ENCODE results near the gene TAF13.
"Not testable (repeated sequence)": the region's sequence is repeated elsewhere in the genome, so short reads cannot be mapped to it uniquely, and the experiment has no call there.

TAF13 gene

DNA sequence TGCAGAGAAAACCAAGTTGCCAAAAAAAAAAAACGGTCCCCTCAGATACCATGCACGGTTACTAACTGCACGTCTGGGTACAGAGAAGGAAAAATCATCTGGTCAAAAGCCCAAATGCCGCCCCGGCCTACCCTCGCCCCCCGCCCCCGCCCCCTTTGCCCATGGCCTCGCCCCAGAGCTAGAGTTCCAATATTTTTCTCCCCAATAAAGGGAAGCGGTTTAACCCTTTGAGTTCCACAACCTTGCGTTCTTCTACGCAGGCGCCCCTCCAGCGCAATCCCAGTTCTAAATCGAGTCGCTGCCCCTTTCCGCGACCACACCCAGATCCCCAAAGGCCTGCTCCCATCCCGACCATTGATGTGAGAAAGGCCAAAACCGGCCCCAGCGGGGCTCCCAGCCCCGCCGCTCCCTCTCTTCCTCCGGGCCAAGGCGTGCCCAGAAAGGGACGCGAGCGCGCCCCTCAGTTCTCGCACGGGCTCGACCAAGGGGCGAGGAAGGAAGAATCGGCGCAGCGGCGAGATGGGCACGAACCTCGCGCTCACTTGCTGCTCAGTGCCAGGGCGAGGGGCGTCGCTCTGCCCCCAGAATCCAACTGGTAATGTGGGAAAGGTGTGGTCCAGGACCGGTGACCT is 34.7 kb downstream of the TAF13 start:
- TF ChIP-seq, protein P1, sequence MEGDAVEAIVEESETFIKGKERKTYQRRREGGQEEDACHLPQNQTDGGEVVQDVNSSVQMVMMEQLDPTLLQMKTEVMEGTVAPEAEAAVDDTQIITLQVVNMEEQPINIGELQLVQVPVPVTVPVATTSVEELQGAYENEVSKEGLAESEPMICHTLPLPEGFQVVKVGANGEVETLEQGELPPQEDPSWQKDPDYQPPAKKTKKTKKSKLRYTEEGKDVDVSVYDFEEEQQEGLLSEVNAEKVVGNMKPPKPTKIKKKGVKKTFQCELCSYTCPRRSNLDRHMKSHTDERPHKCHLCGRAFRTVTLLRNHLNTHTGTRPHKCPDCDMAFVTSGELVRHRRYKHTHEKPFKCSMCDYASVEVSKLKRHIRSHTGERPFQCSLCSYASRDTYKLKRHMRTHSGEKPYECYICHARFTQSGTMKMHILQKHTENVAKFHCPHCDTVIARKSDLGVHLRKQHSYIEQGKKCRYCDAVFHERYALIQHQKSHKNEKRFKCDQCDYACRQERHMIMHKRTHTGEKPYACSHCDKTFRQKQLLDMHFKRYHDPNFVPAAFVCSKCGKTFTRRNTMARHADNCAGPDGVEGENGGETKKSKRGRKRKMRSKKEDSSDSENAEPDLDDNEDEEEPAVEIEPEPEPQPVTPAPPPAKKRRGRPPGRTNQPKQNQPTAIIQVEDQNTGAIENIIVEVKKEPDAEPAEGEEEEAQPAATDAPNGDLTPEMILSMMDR (IDR thresholded peaks at IDR 0.05; ENCODE audit: low read depth, low read length, poor library complexity, severe bottlenecking): peak; percentile 31
- TF ChIP-seq EZH2phosphoT487 (IDR thresholded peaks at IDR 0.05; ENCODE audit: borderline replicate concordance, low read length): no peak
- Histone ChIP-seq H3K27ac (ENCODE audit: low read depth, low read length) (peak overlapping the region; percentile 48), H3K9me3 (ENCODE audit: control insufficient read depth, insufficient read depth, low read length) (no peaks in the 10 kb centered on the region), H3K4me2 (ENCODE audit: low read length) (peak overlapping the region; percentile 85), H3K27me3 (ENCODE audit: control insufficient read depth, low read length) (no peaks in the 10 kb centered on the region), H4K20me1 (ENCODE audit: control insufficient read depth, insufficient read depth, low read depth, low read length) (no peaks in the 10 kb centered on the region), H3K9me2 (replicated peaks; ENCODE audit: control insufficient read depth, low read length) (no peaks in the 10 kb centered on the region), H3K4me1 (ENCODE audit: control insufficient read depth, low read length) (peaks cover 17% of the 10 kb centered on the region), H3K36me3 (ENCODE audit: control insufficient read depth, low read length) (0 out of 2 replicates have a peak, but pooled peaks cover 4% of the 10 kb centered on the region), H3F3A (ENCODE audit: control insufficient read depth, insufficient read depth) (peaks cover 3% of the 10 kb centered on the region; the same call in 1 of the 2 replicates), H3K4me3 (ENCODE audit: low read length) (peak overlapping the region; percentile 98), H3K79me2 (ENCODE audit: control insufficient read depth, low read length) (peaks cover 43% of the 10 kb centered on the region)

DNA sequence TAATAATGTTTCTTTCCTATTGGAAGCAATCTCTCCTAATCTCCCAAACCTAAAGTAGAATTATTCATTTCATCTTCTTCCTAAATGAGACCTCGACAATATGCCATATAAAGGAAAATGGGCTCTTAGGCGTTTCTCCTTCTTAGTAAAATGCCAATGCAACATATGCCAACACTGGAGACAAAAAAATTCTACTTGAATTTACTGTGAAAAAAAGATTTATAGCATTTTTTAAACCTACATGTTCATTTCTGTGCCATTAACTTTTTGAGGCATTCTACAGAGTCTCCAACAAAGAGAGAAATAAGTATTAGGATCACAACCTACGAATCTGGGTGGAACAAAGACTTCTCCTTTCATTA is 35.2 kb downstream of the TAF13 start:
- H3K4me1 ChIP-seq (ENCODE audit: control insufficient read depth, low read length): peaks cover 17% of the 10 kb centered on the region
- no peak overlapping the region for H3K27ac ChIP-seq (ENCODE audit: low read depth, low read length)
- H3K27me3 ChIP-seq (ENCODE audit: control insufficient read depth, low read length): no peaks in the 10 kb centered on the region
- TF ChIP-seq, protein P1 (IDR thresholded peaks at IDR 0.05; ENCODE audit: low read depth, low read length, poor library complexity, severe bottlenecking): no peak
- H3K9me2 ChIP-seq (replicated peaks; ENCODE audit: control insufficient read depth, low read length): no peaks in the 10 kb centered on the region
- peaks cover 48% of the 10 kb centered on the region for H3K79me2 ChIP-seq (ENCODE audit: control insufficient read depth, low read length)
- peak overlapping the region; percentile 85 for H3K4me2 ChIP-seq (ENCODE audit: low read length)
- H3K4me3 ChIP-seq (ENCODE audit: low read length): peak overlapping the region; percentile 98
- 0 out of 2 replicates have a peak, but pooled peaks cover 4% of the 10 kb centered on the region for H3K36me3 ChIP-seq (ENCODE audit: control insufficient read depth, low read length)
- H3F3A ChIP-seq (ENCODE audit: control insufficient read depth, insufficient read depth): peaks cover 3% of the 10 kb centered on the region; the same call in 1 of the 2 replicates
- H4K20me1 ChIP-seq (ENCODE audit: control insufficient read depth, insufficient read depth, low read depth, low read length): no peaks in the 10 kb centered on the region
- no peaks in the 10 kb centered on the region for H3K9me3 ChIP-seq (ENCODE audit: control insufficient read depth, insufficient read depth, low read length)

DNA sequence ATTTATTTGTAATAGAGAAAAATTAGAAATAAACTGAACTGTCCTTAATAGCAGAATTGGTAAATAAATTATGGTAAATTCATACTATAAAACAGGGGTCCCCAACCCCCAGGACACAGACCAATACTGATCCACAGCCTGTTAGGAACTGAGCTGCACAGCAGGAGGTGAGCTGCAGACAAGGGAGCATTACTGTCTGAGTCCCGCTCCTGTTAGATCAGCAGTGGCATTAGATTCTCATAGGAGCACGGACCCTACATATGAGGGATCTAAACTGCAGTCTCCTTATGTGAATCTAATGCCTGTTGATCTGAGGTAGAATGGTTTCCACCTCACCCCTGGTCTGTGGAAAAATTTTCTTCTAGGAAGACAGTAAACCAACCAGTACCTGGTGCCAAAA is 41.4 kb downstream of the TAF13 start:
- Histone ChIP-seq H3K4me2 (ENCODE audit: low read length) (no peak overlapping the region), H3F3A (ENCODE audit: control insufficient read depth, insufficient read depth) (no peaks in the 10 kb centered on the region), H3K79me2 (ENCODE audit: control insufficient read depth, low read length) (peaks cover 40% of the 10 kb centered on the region), H3K36me3 (ENCODE audit: control insufficient read depth, low read length) (no peaks in the 10 kb centered on the region), H3K27me3 (ENCODE audit: control insufficient read depth, low read length) (no peaks in the 10 kb centered on the region), H3K9me2 (replicated peaks; ENCODE audit: control insufficient read depth, low read length) (no peaks in the 10 kb centered on the region), H3K9me3 (ENCODE audit: control insufficient read depth, insufficient read depth, low read length) (no peaks in the 10 kb centered on the region), H3K27ac (ENCODE audit: low read depth, low read length) (no peak overlapping the region), H4K20me1 (ENCODE audit: control insufficient read depth, insufficient read depth, low read depth, low read length) (no peaks in the 10 kb centered on the region), H3K4me1 (ENCODE audit: control insufficient read depth, low read length) (no peaks in the 10 kb centered on the region), H3K4me3 (ENCODE audit: low read length) (no peak overlapping the region)
- TF ChIP-seq EZH2phosphoT487 (IDR thresholded peaks at IDR 0.05; ENCODE audit: borderline replicate concordance, low read length): no peak
- TF ChIP-seq, protein P1 (IDR thresholded peaks at IDR 0.05; ENCODE audit: low read depth, low read length, poor library complexity, severe bottlenecking): no peak

DNA sequence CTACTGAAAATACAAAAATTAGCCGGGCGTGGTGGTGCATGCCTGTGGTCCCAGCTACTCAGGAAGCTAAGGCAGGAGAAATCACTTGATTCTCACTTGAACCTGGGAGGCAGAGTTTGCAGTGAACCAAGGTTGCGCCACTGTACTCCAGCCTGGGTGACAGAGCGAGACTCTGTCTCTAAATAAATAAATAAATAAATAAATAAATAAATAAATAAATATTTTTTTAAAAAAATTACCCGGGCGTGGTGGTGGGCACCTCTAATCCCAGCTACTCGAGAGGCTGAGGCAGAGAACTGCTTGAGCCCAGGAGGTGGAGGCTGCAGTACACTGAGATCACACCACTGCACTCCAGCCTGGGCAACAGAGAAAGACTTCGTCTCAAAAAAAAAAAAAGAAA is 46.3 kb downstream of the TAF13 start:
- H3K9me3 ChIP-seq (ENCODE audit: control insufficient read depth, insufficient read depth, low read length); H3F3A ChIP-seq (ENCODE audit: control insufficient read depth, insufficient read depth); H3K27me3 ChIP-seq (ENCODE audit: control insufficient read depth, low read length); H3K4me2 ChIP-seq (ENCODE audit: low read length); H3K36me3 ChIP-seq (ENCODE audit: control insufficient read depth, low read length); H3K4me3 ChIP-seq (ENCODE audit: low read length); H4K20me1 ChIP-seq (ENCODE audit: control insufficient read depth, insufficient read depth, low read depth, low read length); H3K4me1 ChIP-seq (ENCODE audit: control insufficient read depth, low read length); H3K27ac ChIP-seq (ENCODE audit: low read depth, low read length); H3K9me2 ChIP-seq (replicated peaks; ENCODE audit: control insufficient read depth, low read length): not testable (repeated sequence)
- H3K79me2 ChIP-seq (ENCODE audit: control insufficient read depth, low read length): peaks cover 20% of the 10 kb centered on the region

All from DOHH2 (cell line).